ENCODE measurements around the gene DRAM1. TPM values are rescaled to one million over a fixed set of nuclear protein-coding genes. Genes with fewer than 3 reads are reported as not detected.
"Not testable (repeated sequence)": the region's sequence is repeated elsewhere in the genome, so short reads cannot be mapped to it uniquely, and the experiment has no call there.

The DRAM1 gene
- total RNA-seq, 1 donor from 2014 or later = 5.9 TPM

GRCh38 chr12:101858361-101858760, 19.0 kb upstream of the DRAM1 start:
- intact Hi-C loops (cut with micrococcal nuclease) = no loop called here

DNA sequence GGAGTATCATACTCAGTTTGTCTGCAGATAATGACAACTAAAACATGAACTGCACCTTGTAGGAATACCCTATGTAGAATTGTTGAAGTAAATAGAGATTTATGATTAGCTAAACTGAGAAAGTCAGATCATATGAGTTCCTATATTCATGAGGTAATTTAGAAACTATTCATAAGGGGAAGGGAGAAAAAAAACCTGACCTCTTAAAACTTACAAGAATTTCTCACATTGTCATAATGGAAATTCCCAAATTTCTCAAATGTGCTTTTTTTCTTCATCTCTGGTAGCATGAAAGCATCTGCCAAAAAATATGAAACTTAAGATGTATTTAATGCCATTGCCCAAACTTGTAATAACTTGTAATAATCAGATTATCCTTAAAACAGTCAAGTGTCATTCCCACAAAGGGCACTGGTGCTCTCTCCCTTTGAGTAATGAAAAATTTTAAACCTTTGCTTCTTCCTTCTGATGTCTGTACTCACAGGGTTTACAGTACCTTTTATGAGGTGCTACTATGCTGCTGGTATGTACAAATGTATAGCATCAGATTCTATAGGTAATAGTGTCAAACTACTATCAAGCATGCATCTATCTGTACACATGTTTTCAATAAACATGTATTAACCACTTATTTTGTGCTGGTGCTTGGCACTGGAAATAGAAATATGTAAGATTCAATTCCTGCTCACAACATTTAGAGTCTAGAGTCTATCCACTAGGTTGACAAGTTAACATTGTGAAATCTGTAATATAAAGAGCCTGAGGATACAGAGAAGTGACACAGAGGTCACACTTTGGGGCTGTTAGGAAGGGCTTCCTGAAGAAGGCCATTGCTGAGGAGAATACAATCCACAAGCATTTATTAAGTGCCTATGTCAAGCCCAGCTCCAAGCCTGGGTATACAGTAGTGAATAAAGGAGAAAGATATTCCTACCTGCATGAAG, 17.4 kb upstream of the DRAM1 start:
- intact Hi-C loops (cut with micrococcal nuclease) = no loop called here

DNA sequence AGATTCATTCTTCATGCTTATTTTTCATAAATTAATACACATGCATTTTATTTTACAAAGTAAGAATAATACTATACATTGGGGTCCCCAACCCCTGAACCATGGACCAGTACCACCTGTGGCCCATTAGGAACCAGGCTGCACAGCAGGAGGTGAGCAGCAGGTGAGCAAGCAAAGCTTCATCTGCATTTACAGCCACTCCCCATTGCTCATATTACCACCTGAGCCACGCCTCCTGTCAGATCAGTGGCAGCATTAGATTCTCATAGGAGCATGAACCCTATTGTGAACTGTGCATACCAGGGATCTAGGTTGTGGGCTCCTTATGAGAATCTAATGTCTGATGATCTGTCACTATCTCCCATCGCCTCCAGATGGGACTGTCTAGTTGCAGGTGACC, 15.7 kb upstream of the DRAM1 start:
- intact Hi-C loops (cut with micrococcal nuclease) = not testable (repeated sequence)

DNA sequence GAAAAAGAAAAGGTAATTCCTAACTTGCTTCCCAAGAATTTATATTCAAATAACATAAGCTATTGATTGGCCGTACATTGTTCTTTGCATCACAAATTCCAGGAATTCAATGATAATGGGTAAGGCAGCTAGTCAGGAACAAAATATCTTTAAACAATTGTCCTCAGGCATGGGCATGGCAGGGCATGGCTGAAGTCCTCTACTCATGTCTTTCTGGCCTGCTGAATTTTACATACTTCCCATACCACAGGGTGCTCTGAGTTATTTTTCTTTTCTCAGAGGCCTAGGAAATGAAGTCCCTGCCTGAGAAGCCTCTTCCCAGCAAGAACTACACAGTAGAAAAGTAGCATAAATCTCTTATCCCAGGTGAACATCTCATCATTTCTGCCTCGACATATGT, 15.1 kb upstream of the DRAM1 start:
- intact Hi-C loops (cut with micrococcal nuclease) = no loop called here

- intact Hi-C loops (cut with micrococcal nuclease) = no loop called here
Observed at GRCh38 chr12:101863981-101864380, 13.4 kb upstream of the DRAM1 start.

GRCh38 chr12:101866615-101867373, 10.6 kb upstream of the DRAM1 start:
- intact Hi-C loops (cut with micrococcal nuclease) = no loop called here

DNA sequence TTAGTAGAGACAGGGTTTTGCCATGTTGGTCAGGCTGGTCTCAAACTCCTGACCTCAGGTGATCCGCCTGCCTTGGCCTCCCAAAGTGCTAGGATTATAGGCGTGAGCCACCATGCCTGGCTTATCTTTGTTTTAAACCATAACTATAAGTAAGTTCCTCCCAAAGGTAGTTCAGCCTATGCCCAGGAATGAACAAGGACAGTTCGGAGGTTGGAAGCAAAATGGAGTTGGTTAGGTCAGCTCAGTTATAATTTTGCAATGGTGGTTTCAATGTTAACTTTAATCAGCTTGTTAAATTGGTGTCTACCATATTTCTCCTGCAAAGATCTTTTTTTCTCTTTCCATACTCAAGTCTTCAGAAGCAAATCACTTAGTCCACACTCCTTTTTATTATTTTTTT, 9.8 kb upstream of the DRAM1 start:
- intact Hi-C loops (cut with micrococcal nuclease) = not testable (repeated sequence)

- intact Hi-C loops (cut with micrococcal nuclease) = no loop called here
Observed at GRCh38 chr12:101870925-101871324, 6.5 kb upstream of the DRAM1 start.

- intact Hi-C loops (cut with micrococcal nuclease) = loop anchor here (5.0 kb wide), 1 partner anchor 1608 kb away; the partner anchor contains the start of genes DEPDC4 and SCYL2
Observed at GRCh38 chr12:101875162-101875561, 2.2 kb upstream of the DRAM1 start.

- intact Hi-C loops (cut with micrococcal nuclease) = loop anchor here (2.0 to 5.0 kb wide), 3 partner anchors 40 to 1609 kb away; partner anchors contain the start of genes DEPDC4 and SCYL2
Observed at GRCh38 chr12:101876322-101876860, 989 bp upstream of the DRAM1 start.

- intact Hi-C loops (cut with micrococcal nuclease) = loop anchor here (1.0 to 5.0 kb wide), 8 partner anchors 39 to 1611 kb away; partner anchors contain the start of genes DEPDC4, NUP37, PARPBP and SCYL2
Observed at GRCh38 chr12:101877806-101878242, 444 bp downstream of the DRAM1 start.

- intact Hi-C loops (cut with micrococcal nuclease) = loop anchor here (1.0 to 5.0 kb wide), 3 partner anchors 166 to 1611 kb away; partner anchors contain the start of genes DEPDC4 and SCYL2
Observed at GRCh38 chr12:101878243-101878821, 952 bp downstream of the DRAM1 start.

DNA sequence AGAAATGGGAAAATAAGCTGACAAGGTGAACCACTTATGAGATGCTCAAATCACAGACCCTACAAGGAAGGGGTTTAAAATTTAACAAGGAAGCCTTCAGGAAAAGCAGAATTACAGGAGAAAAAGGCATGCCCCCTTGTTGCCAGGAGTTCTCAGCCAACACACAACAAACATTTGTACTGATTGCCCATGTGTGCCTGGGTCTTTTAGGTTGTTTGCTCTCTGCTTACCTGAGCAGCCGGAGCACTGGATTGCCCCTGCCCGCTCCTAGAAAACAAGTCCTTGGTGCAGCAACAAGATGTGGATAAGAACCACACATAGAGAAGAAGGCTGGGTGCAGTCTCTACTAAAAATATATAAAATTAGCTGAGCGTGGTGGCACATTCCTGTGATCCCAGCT, 3.4 kb downstream of the DRAM1 start:
- intact Hi-C loops (cut with micrococcal nuclease) = no loop called here

DNA sequence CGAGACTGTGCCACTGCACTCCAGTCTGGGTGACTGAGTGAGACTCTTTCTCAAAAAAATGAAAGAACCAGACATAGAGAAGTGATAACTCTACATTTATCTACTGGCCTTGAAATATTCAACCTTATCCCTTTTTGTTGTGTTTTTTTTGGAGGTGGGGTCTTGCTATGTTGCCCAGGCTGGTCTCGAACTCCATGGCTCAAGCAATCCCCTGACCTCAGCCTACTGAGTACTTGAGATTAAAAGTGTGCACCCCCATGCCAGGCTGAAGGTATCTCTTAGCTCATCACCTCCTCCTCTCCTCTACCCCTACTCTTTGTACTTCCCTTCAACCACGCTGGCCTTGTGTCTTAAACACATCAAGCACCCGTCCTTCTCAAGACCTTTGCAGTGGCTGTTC, 3.8 kb downstream of the DRAM1 start:
- intact Hi-C loops (cut with micrococcal nuclease) = no loop called here

GRCh38 chr12:101884174-101884573, 6.8 kb downstream of the DRAM1 start:
- intact Hi-C loops (cut with micrococcal nuclease) = no loop called here

- intact Hi-C loops (cut with micrococcal nuclease) = not testable (repeated sequence)
Observed at GRCh38 chr12:101884781-101885340, 7.5 kb downstream of the DRAM1 start.

GRCh38 chr12:101885912-101886561, 8.7 kb downstream of the DRAM1 start:
- intact Hi-C loops (cut with micrococcal nuclease) = no loop called here

GRCh38 chr12:101889211-101889752, 11.9 kb downstream of the DRAM1 start:
- intact Hi-C loops (cut with micrococcal nuclease) = no loop called here

DNA sequence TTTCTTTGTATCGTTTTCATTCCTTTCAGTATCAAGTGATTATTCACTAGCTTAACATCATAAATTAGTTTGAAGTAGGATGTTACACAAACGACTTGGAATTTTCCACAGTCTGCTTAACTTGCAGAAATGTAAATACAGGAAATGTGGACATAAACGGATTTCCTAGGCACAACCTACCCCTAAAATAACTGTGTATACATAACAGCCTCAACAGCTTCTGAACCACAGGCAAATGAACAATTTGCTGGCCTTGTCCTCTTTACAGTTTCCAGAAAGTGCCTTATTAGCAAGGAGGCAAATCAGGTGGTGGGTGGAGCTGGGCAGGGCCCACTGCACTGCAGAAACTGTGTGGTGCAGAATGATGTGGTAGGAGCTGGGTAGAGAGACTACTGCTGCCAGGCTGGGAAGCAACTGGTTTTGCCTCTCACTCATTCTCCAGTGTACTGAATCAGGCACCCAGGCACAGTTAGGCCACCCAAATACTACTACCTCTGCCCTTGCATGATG, 14.1 kb downstream of the DRAM1 start:
- intact Hi-C loops (cut with micrococcal nuclease) = no loop called here

DNA sequence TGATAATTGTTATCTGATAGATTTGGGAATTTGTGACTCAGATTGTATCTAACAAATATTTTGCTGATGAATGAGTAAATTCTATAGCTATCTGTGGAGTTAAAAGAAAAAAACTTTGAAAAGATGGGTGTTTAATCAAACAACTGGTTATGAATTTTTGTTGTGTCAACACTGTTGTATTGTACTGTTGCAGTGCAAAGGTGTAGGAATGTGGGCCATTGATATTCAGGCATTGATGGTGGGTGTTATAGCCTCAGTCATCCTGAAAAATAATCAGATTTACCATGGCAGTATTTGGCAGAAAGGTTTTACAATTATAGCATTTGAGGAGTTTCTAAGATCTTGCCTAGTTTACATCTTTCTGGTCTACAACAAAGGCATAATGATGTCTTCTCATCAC, 15.4 kb downstream of the DRAM1 start:
- intact Hi-C loops (cut with micrococcal nuclease) = no loop called here

Data from T-helper 1 cell treated with Interleukin-12 subunit alpha and Interleukin-12 subunit beta and Interleukin-4 antibody, amounts not matched to agents 30 ng/mL and 1 ng/mL, for 36 hours (primary cell).